ENCODE measurements around the gene BUD31.

DNA sequence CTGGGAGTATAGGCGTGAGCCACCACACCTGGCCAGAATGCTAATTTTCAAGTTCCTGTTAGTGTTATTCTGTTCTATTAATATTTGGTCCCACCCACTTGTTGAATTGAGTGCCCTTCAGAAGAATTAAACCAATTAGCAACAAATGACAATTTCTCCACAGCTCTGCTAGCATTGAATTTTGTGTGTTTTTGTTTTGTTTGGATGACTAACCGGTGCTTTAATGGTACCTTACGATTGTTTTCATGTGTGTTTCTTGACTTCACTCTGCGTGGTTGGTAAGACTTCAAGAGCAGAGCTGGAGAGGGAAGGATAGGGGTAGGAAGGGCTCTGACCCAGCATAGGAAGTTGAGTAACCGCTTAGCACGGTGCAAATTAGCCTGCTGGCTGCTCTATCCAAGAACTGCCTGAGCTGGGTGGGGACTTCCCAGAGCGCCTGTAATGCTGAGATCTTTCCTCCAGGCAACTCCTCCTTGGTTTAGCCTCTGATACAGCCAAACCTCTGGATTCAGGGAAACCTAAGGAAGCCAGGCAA lies 29.7 kb upstream of the BUD31 start:
- no peak for TF ChIP-seq JUND (IDR thresholded peaks at IDR 0.05)
- TF ChIP-seq, protein P1, sequence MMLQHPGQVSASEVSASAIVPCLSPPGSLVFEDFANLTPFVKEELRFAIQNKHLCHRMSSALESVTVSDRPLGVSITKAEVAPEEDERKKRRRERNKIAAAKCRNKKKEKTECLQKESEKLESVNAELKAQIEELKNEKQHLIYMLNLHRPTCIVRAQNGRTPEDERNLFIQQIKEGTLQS (IDR thresholded peaks at IDR 0.05), result no peak
- TF ChIP-seq, protein P2, sequence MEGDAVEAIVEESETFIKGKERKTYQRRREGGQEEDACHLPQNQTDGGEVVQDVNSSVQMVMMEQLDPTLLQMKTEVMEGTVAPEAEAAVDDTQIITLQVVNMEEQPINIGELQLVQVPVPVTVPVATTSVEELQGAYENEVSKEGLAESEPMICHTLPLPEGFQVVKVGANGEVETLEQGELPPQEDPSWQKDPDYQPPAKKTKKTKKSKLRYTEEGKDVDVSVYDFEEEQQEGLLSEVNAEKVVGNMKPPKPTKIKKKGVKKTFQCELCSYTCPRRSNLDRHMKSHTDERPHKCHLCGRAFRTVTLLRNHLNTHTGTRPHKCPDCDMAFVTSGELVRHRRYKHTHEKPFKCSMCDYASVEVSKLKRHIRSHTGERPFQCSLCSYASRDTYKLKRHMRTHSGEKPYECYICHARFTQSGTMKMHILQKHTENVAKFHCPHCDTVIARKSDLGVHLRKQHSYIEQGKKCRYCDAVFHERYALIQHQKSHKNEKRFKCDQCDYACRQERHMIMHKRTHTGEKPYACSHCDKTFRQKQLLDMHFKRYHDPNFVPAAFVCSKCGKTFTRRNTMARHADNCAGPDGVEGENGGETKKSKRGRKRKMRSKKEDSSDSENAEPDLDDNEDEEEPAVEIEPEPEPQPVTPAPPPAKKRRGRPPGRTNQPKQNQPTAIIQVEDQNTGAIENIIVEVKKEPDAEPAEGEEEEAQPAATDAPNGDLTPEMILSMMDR (IDR thresholded peaks at IDR 0.05; ENCODE audit: low read depth, low read length, missing input control), result no peak
- TF ChIP-seq GABPA (IDR thresholded peaks at IDR 0.05 in 1 of 2, conservative IDR thresholded peaks at IDR 0.05 in 1 of 2), result no peak
- TF ChIP-seq, protein P3, sequence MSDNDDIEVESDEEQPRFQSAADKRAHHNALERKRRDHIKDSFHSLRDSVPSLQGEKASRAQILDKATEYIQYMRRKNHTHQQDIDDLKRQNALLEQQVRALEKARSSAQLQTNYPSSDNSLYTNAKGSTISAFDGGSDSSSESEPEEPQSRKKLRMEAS (IDR thresholded peaks at IDR 0.05), result no peak
- peak; percentile 24 for TF ChIP-seq SP1 (IDR thresholded peaks at IDR 0.05)

Data from liver (tissue), 3 donors.